ENCODE results near the gene SMPD3. TPM values are rescaled to one million over a fixed set of nuclear protein-coding genes. Genes with fewer than 3 reads are reported as not detected.

SMPD3 gene
- total RNA-seq, 1 experiment from 2014 or later, result 0.70 TPM

- Histone ChIP-seq H2BK20ac (ENCODE audit: low read depth, low read length, poor library complexity, severe bottlenecking) (no peak overlapping the region), H4K91ac (ENCODE audit: insufficient read length, low read depth, low read length) (no peak overlapping the region), H3K23me2 (ENCODE audit: insufficient read length, low read depth, low read length, poor library complexity, severe bottlenecking) (no peaks in the 10 kb centered on the region), H4K5ac (ENCODE audit: insufficient read length, low read depth, low read length) (no peak overlapping the region), H3K56ac (ENCODE audit: insufficient read length, low read depth, low read length) (no peak overlapping the region), H3K14ac (ENCODE audit: insufficient read depth, low read length) (no peak overlapping the region), H2AFZ (ENCODE audit: low read length) (no peak overlapping the region), H3K23ac (ENCODE audit: insufficient read length, low read depth, low read length) (no peak overlapping the region), H4K20me1 (ENCODE audit: control insufficient read depth, insufficient read depth, insufficient read length) (no peaks in the 10 kb centered on the region), H3K27ac (ENCODE audit: insufficient read length, low read depth, low read length) (no peak overlapping the region), H2BK15ac (ENCODE audit: low read depth, low read length) (no peak overlapping the region), H3T11ph (ENCODE audit: low read length) (no peak overlapping the region), H3K4me2 (ENCODE audit: insufficient read depth, insufficient read length, low read length) (no peak overlapping the region), H4K8ac (replicated peaks; ENCODE audit: insufficient read length, low read depth, low read length) (no peak overlapping the region), H3K9me3 (ENCODE audit: control insufficient read depth, low read depth, low read length) (no peaks in the 10 kb centered on the region), H2BK120ac (ENCODE audit: low read depth, low read length, poor library complexity, severe bottlenecking) (no peak overlapping the region), H3K79me1 (ENCODE audit: insufficient read depth, low read depth, low read length, poor library complexity, severe bottlenecking) (no peaks in the 10 kb centered on the region), H3K27me3 (ENCODE audit: insufficient read depth, low read length) (no peaks in the 10 kb centered on the region), H3K4me1 (ENCODE audit: insufficient read depth, low read length) (no peaks in the 10 kb centered on the region), H2AK5ac (ENCODE audit: insufficient read length, low read length) (no peak overlapping the region), H3K9ac (ENCODE audit: extremely low read depth, insufficient read length, low read length) (no peak overlapping the region), H3K79me2 (ENCODE audit: insufficient read depth, low read length) (no peaks in the 10 kb centered on the region), H2BK12ac (ENCODE audit: insufficient read length, low read depth, low read length) (no peak overlapping the region), H3K4ac (ENCODE audit: low read depth, low read length) (no peak overlapping the region), H3K18ac (ENCODE audit: insufficient read length, low read depth, low read length) (no peak overlapping the region), H2BK5ac (ENCODE audit: insufficient read length, low read length) (no peak overlapping the region)
- Mint-ChIP-seq H3K36me3 (ENCODE audit: insufficient read depth in 1 of 3, low read depth in 3 of 3) (no peaks in the 10 kb centered on the region), H3K27ac (no peak overlapping the region), H3K9me3 (no peaks in the 10 kb centered on the region), H3K4me3 (no peak overlapping the region), H3K4me1 (peaks cover 38 to 47% of the 10 kb centered on the region in 2 experiments), H3K27me3 (ENCODE audit: low read depth) (peaks cover 2% of the 10 kb centered on the region; the same call in 1 of the 2 replicates)
- WGBS (ENCODE audit: extremely low coverage, insufficient read length, low lambda C conversion rate), result no CpG with 5 or more reads among the region's 8 CpGs
- no peak for DNase-seq
- TF ChIP-seq CTCF (conservative IDR thresholded peaks at IDR 0.05), result no peak
Observed at GRCh38 chr16:68404736-68405345, 43.5 kb downstream of the SMPD3 start.
